ENCODE measurements around the gene ABCG2. TPM values are rescaled to one million over a fixed set of nuclear protein-coding genes. Genes with fewer than 3 reads are reported as not detected.

Gene ABCG2
- total RNA-seq, 5 donors from 2014 or later (not counting 1 experiment from before 2014, with no cell fraction given) = 0.35 to 1.1 (median 0.44) TPM; not detected in 1

DNA sequence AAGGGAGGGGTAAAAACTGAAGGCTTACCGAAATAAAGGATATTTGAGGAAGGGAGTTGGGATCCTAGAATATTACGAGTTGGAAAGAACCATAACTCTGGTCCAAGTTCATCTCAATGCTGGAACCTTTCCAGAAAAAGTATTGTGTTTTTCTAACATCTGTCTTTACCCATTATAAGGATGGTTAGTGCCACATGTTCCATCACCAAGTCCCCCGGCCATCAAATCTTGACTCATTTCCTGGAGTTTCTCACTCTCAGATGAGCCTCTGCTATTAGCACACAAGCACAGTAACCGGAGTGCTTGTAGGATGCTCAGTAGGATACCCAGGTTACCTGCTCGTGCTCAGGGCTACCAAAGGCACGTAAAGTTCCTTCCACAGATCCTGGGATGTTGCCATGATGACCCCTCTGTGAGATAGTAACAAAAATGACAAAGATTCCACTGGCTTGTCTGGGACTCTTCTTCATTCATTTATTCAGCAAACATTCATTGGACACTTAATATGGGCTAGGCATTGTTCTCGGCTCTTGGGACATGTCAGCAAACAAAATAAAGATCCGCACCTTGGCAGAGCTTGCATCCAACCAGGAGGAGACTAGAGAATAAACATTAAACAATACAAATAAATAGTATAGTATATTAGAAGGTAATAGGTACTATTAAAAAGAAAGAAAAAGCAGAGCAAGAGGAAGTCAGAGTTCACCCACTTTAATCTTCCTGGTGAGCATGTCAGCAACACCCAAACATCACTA, 114.7 kb downstream of the ABCG2 start:
- no peak overlapping the region for H3K4me3 Mint-ChIP-seq
- no peaks in the 10 kb centered on the region for H3K9me3 ChIP-seq
- peaks cover 0 to 3% (median 0%) of the 10 kb centered on the region in 3 donors for H3K4me1 Mint-ChIP-seq
- no peaks in the 10 kb centered on the region for H3K27me3 ChIP-seq (replicated peaks in 1 of 2; ENCODE audit: control insufficient read depth in 2 of 2, extremely low read depth in 1 of 2, insufficient read depth in 2 of 2, low read length in 1 of 2)
- ChIA-PET POLR2A (no interaction called here), CTCF (no interaction called here)
- WGBS (ENCODE audit: insufficient coverage) = 83% methylated on average over 2 of the region's 8 CpGs
- H3K4me1 ChIP-seq (ENCODE audit: control insufficient read depth in 1 of 2, extremely low read depth in 1 of 2, insufficient read depth in 2 of 2, low read length in 2 of 2) = no peaks in the 10 kb centered on the region
- DNase-seq = no peak
- H3K27me3 Mint-ChIP-seq = no peaks in the 10 kb centered on the region
- peaks cover 20% of the 10 kb centered on the region for H3K36me3 Mint-ChIP-seq
- no peaks in the 10 kb centered on the region for H3K9me3 Mint-ChIP-seq
- H3K36me3 ChIP-seq (ENCODE audit: control insufficient read depth in 2 of 2, extremely low read depth in 1 of 2, insufficient read depth in 1 of 2, low read length in 1 of 2) = peaks cover 0 to 37% of the 10 kb centered on the region in 2 donors
- no peak for ATAC-seq (replicated peaks in 1 of 4)
- no peak overlapping the region for H3K4me3 ChIP-seq (ENCODE audit: control insufficient read depth in 1 of 2, extremely low read depth in 1 of 2, low read length in 1 of 2)
- no peak overlapping the region for H3K27ac Mint-ChIP-seq
- no peak overlapping the region for H3K27ac ChIP-seq (ENCODE audit: low read length)

- peaks cover 0 to 2% (median 0%) of the 10 kb centered on the region in 3 donors for H3K4me1 Mint-ChIP-seq
- peaks cover 16% of the 10 kb centered on the region for H3K36me3 Mint-ChIP-seq
- POLR2A ChIA-PET = no interaction called here
- DNase-seq (no peak), ATAC-seq (replicated peaks in 1 of 4) (no peak)
- H3K9me3 Mint-ChIP-seq = no peaks in the 10 kb centered on the region
- CTCF ChIA-PET = no interaction called here
- no CpG with 5 or more reads among the region's 1 CpG for WGBS (ENCODE audit: insufficient coverage)
- H3K27ac ChIP-seq (ENCODE audit: low read length) = no peak overlapping the region
- no peaks in the 10 kb centered on the region for H3K27me3 Mint-ChIP-seq
- H3K27ac Mint-ChIP-seq = no peak overlapping the region
- H3K4me1 ChIP-seq (ENCODE audit: control insufficient read depth in 1 of 2, extremely low read depth in 1 of 2, insufficient read depth in 2 of 2, low read length in 2 of 2) = no peaks in the 10 kb centered on the region
- no peak overlapping the region for H3K4me3 ChIP-seq (ENCODE audit: control insufficient read depth in 1 of 2, extremely low read depth in 1 of 2, low read length in 1 of 2)
- no peaks in the 10 kb centered on the region for H3K9me3 ChIP-seq
- H3K4me3 Mint-ChIP-seq = no peak overlapping the region
- no peaks in the 10 kb centered on the region for H3K27me3 ChIP-seq (replicated peaks in 1 of 2; ENCODE audit: control insufficient read depth in 2 of 2, extremely low read depth in 1 of 2, insufficient read depth in 2 of 2, low read length in 1 of 2)
- H3K36me3 ChIP-seq (ENCODE audit: control insufficient read depth in 2 of 2, extremely low read depth in 1 of 2, insufficient read depth in 1 of 2, low read length in 1 of 2) = peaks cover 0 to 45% of the 10 kb centered on the region in 2 donors
These were observed 115.4 kb downstream of the ABCG2 start for GRCh38 chr4:88043001-88043400.

GRCh38 chr4:88041626-88042025, 116.8 kb downstream of the ABCG2 start:
- ATAC-seq (replicated peaks in 1 of 4) (no peak), DNase-seq (no peak)
- no peaks in the 10 kb centered on the region for H3K27me3 Mint-ChIP-seq
- whole genome bisulfite sequencing (ENCODE audit: insufficient coverage) = 100% methylated on average over 2 of the region's 2 CpGs
- H3K4me3 Mint-ChIP-seq = no peak overlapping the region
- POLR2A ChIA-PET = no interaction called here
- Histone ChIP-seq H3K9me3 (no peaks in the 10 kb centered on the region), H3K4me3 (ENCODE audit: control insufficient read depth in 1 of 2, extremely low read depth in 1 of 2, low read length in 1 of 2) (no peak overlapping the region), H3K4me1 (ENCODE audit: control insufficient read depth in 1 of 2, extremely low read depth in 1 of 2, insufficient read depth in 2 of 2, low read length in 2 of 2) (no peaks in the 10 kb centered on the region), H3K27ac (ENCODE audit: low read length) (no peak overlapping the region), H3K36me3 (ENCODE audit: control insufficient read depth in 2 of 2, extremely low read depth in 1 of 2, insufficient read depth in 1 of 2, low read length in 1 of 2) (peaks cover 0 to 51% of the 10 kb centered on the region in 2 donors), H3K27me3 (replicated peaks in 1 of 2; ENCODE audit: control insufficient read depth in 2 of 2, extremely low read depth in 1 of 2, insufficient read depth in 2 of 2, low read length in 1 of 2) (no peaks in the 10 kb centered on the region)
- H3K9me3 Mint-ChIP-seq = no peaks in the 10 kb centered on the region
- H3K27ac Mint-ChIP-seq = no peak overlapping the region
- no peaks in the 10 kb centered on the region for H3K4me1 Mint-ChIP-seq
- CTCF ChIA-PET = interaction anchor here in 1 of 2 donors (0.9 kb wide), 1 partner anchor 170 kb away, joined by 3 read pairs; no protein-coding TSS in a partner anchor
- peaks cover 17% of the 10 kb centered on the region for H3K36me3 Mint-ChIP-seq

- CTCF ChIA-PET = no interaction called here
- DNase-seq (no peak), ATAC-seq (replicated peaks in 1 of 4) (no peak)
- Histone ChIP-seq H3K9me3 (no peaks in the 10 kb centered on the region), H3K4me3 (ENCODE audit: control insufficient read depth in 1 of 2, extremely low read depth in 1 of 2, low read length in 1 of 2) (no peak overlapping the region), H3K27ac (ENCODE audit: low read length) (no peak overlapping the region), H3K4me1 (ENCODE audit: control insufficient read depth in 1 of 2, extremely low read depth in 1 of 2, insufficient read depth in 2 of 2, low read length in 2 of 2) (no peaks in the 10 kb centered on the region), H3K27me3 (replicated peaks in 1 of 2; ENCODE audit: control insufficient read depth in 2 of 2, extremely low read depth in 1 of 2, insufficient read depth in 2 of 2, low read length in 1 of 2) (no peaks in the 10 kb centered on the region), H3K36me3 (ENCODE audit: control insufficient read depth in 2 of 2, extremely low read depth in 1 of 2, insufficient read depth in 1 of 2, low read length in 1 of 2) (peaks cover 0 to 59% of the 10 kb centered on the region in 2 donors)
- no peaks in the 10 kb centered on the region for H3K9me3 Mint-ChIP-seq
- no peak overlapping the region for H3K4me3 Mint-ChIP-seq
- POLR2A ChIA-PET = no interaction called here
- H3K4me1 Mint-ChIP-seq = no peaks in the 10 kb centered on the region
- H3K27ac Mint-ChIP-seq = no peak overlapping the region
- H3K27me3 Mint-ChIP-seq = no peaks in the 10 kb centered on the region
- H3K36me3 Mint-ChIP-seq = peaks cover 17% of the 10 kb centered on the region
- WGBS (ENCODE audit: insufficient coverage) = 80% methylated on average over 3 of the region's 3 CpGs
These were observed 117.7 kb downstream of the ABCG2 start for GRCh38 chr4:88040707-88041106.

Other genes starting within 250 kb of the ABCG2 start
- gene SPP1, start 182.9 kb downstream of the ABCG2 start, total RNA-seq = 1 to 10 TPM in 1 of 5 donors, under 1 TPM in 2, not detected in 2; 0.69 to 1.1 (median 0.89) TPM
- 10 to 100 TPM in 1 of 5 donors, 1 to 10 TPM in 4; 6.8 to 17.4 (median 7.5) TPM for gene PKD2, start 151.0 kb downstream of the ABCG2 start, total RNA-seq
- gene PPM1K, start 125.9 kb upstream of the ABCG2 start, total RNA-seq = 10 to 100 TPM; 74.2 to 91.1 (median 84.8) TPM
- 10 to 100 TPM; 13.9 to 25.2 (median 19.7) TPM for gene HERC6, start 220.2 kb upstream of the ABCG2 start, total RNA-seq